Astrocyte (in vitro differentiated cells and primary cell): ENCODE results near the gene TPP1. TPM values are rescaled to one million over a fixed set of nuclear protein-coding genes. Genes with fewer than 3 reads are reported as not detected.
A peak's percentile ranks its signal among the peaks of the same experiment; 100 is the strongest.

Source experiments
- DNase-seq: peaks from one replicate; pipeline ENCODE4 v3.0.0-alpha.2; 2010; ENCODE audit warnings: low read depth
- FAIRE-seq: peaks from 2 replicates; lab custom pipeline; 2011; peaks lifted over from hg19 to GRCh38; lab: Jason Lieb, UNC
- H2AFZ ChIP-seq: 2 replicates; pipeline ENCODE4 v1.6.0; 2012; ENCODE audit warnings: low read depth, low read length, inconsistent platforms
- H3K27ac ChIP-seq: 2 replicates; pipeline ENCODE4 v1.5.1; 2011; ENCODE audit warnings: low read depth, low read length, inconsistent platforms
- H3K27me3 ChIP-seq: 2 replicates; pipeline ENCODE4 v1.6.0; 2011; ENCODE audit warnings: low read length, inconsistent platforms; ENCODE audit not compliant: insufficient read depth
- H3K36me3 ChIP-seq: 2 replicates; pipeline ENCODE4 v1.5.1; 2011; ENCODE audit warnings: low read length, inconsistent platforms; ENCODE audit not compliant: insufficient read depth
- H3K4me1 ChIP-seq: 2 replicates; pipeline ENCODE4 v1.5.1; 2011; ENCODE audit warnings: low read length, inconsistent platforms; ENCODE audit not compliant: insufficient read depth
- H3K4me2 ChIP-seq: 2 replicates; pipeline ENCODE4 v1.6.0; 2012; ENCODE audit warnings: low read length, inconsistent platforms
- H3K4me3 ChIP-seq: 2 replicates; pipeline ENCODE4 v1.5.1; 2011; ENCODE audit warnings: low read depth, mild to moderate bottlenecking, low read length, inconsistent platforms; ENCODE audit not compliant: insufficient read depth
- H3K79me2 ChIP-seq: 2 replicates; pipeline ENCODE4 v1.6.0; 2012; ENCODE audit warnings: mild to moderate bottlenecking, low read length, inconsistent platforms; ENCODE audit not compliant: insufficient read depth
- H3K9ac ChIP-seq: 2 replicates; pipeline ENCODE4 v1.6.0; 2012; ENCODE audit warnings: mild to moderate bottlenecking, low read length, inconsistent platforms
- H3K9me3 ChIP-seq: 2 replicates; pipeline ENCODE4 v1.5.1; 2012; ENCODE audit warnings: low read depth, mild to moderate bottlenecking, low read length, inconsistent platforms; ENCODE audit not compliant: insufficient read depth
- H4K20me1 ChIP-seq: 2 replicates; pipeline ENCODE4 v1.6.0; 2012; ENCODE audit warnings: low read length, inconsistent platforms; ENCODE audit not compliant: insufficient read depth
- H3K27ac Mint-ChIP-seq: one replicate; pipeline ENCODE4 v1.8.0; 2021; ENCODE audit warnings: mild to moderate bottlenecking, mixed read lengths; ENCODE audit not compliant: unreplicated experiment
- H3K27me3 Mint-ChIP-seq: one replicate; pipeline ENCODE4 v1.8.0; 2021; ENCODE audit warnings: low read depth, mixed read lengths; ENCODE audit not compliant: unreplicated experiment
- H3K36me3 Mint-ChIP-seq: one replicate; pipeline ENCODE4 v1.8.0; 2021; ENCODE audit warnings: low read depth, mixed read lengths; ENCODE audit not compliant: unreplicated experiment
- H3K4me1 Mint-ChIP-seq: one replicate; pipeline ENCODE4 v1.8.0; 2021; ENCODE audit warnings: low read depth, mixed read lengths; ENCODE audit not compliant: unreplicated experiment
- H3K4me3 Mint-ChIP-seq: one replicate; pipeline ENCODE4 v1.8.0; 2021; ENCODE audit warnings: mild to moderate bottlenecking, moderate library complexity, mixed read lengths; ENCODE audit not compliant: unreplicated experiment
- H3K9me3 Mint-ChIP-seq: one replicate; pipeline ENCODE4 v1.8.0; 2021; ENCODE audit warnings: mild to moderate bottlenecking, mixed read lengths; ENCODE audit not compliant: unreplicated experiment
- CTCF ChIP-seq: IDR thresholded peaks from 2 replicates; pipeline ENCODE4 v1.5.1; 2011; ENCODE audit warnings: low read depth, mild to moderate bottlenecking, inconsistent platforms, low read length, moderate library complexity; ENCODE audit not compliant: insufficient read depth
- EZH2 ChIP-seq: IDR thresholded peaks from 2 replicates; pipeline ENCODE4 v1.6.1; 2012; ENCODE audit warnings: mild to moderate bottlenecking, low read length, inconsistent platforms; ENCODE audit not compliant: insufficient read depth
- total RNA-seq: library from RNA; stranded (reverse); gene quantifications from 2 replicates; pipeline ENCODE4 v1.2.1, GENCODE V29; 2021

TPP1 gene
- total RNA-seq, 1 donor from 2014 or later = 43.4 TPM

GRCh38 chr11:6612213-6613041, 6.8 kb downstream of the TPP1 start, which contains the start of gene TAF10:
Gene TAF10 (minus strand): TSS chr11:6612216. CDS start chr11:6612189, 27 bp downstream.
- Histone ChIP-seq H3K9me3 (no peaks in the 10 kb centered on the region), H3K27ac (peak within 1 kb of the TSS; percentile 84), H3K36me3 (peaks cover 35% of the 10 kb centered on the region), H3K9ac (peak within 1 kb of the TSS; percentile 84), H2AFZ (peak within 1 kb of the TSS; percentile 69), H3K4me3 (peak within 1 kb of the TSS; percentile 70), H3K4me2 (peak within 1 kb of the TSS; percentile 89), H3K4me1 (peaks cover 52% of the 10 kb centered on the region), H3K79me2 (peaks cover 51% of the 10 kb centered on the region), H3K27me3 (no peaks in the 10 kb centered on the region), H4K20me1 (peaks cover 13% of the 10 kb centered on the region)
- Mint-ChIP-seq H3K27ac (peak within 1 kb of the TSS; percentile 88), H3K4me1 (peaks cover 37% of the 10 kb centered on the region), H3K9me3 (no peaks in the 10 kb centered on the region), H3K4me3 (peak within 1 kb of the TSS; percentile 90), H3K27me3 (no peaks in the 10 kb centered on the region), H3K36me3 (peaks cover 33% of the 10 kb centered on the region)
- FAIRE-seq = peak; percentile 29
- peak; percentile 90 for DNase-seq
- TF ChIP-seq EZH2 (no peak), CTCF (peak; percentile 47)

- Mint-ChIP-seq H3K27me3 (no peaks in the 10 kb centered on the region), H3K36me3 (peaks cover 33% of the 10 kb centered on the region), H3K4me1 (peaks cover 39% of the 10 kb centered on the region), H3K27ac (no peak overlapping the region), H3K9me3 (no peaks in the 10 kb centered on the region), H3K4me3 (peak overlapping the region; percentile 90)
- H3K36me3 ChIP-seq = peaks cover 38% of the 10 kb centered on the region
- TF ChIP-seq CTCF (no peak), EZH2 (no peak)
- H3K27ac ChIP-seq = peak overlapping the region; percentile 84
- DNase-seq (no peak), FAIRE-seq (no peak)
- H2AFZ ChIP-seq = no peak overlapping the region
- no peaks in the 10 kb centered on the region for H3K27me3 ChIP-seq
- H3K4me3 ChIP-seq = peak overlapping the region; percentile 70
- H3K9ac ChIP-seq = peak overlapping the region; percentile 84
- H3K4me2 ChIP-seq = peak overlapping the region; percentile 89
- H4K20me1 ChIP-seq = peaks cover 13% of the 10 kb centered on the region
- H3K4me1 ChIP-seq = peaks cover 52% of the 10 kb centered on the region
- no peaks in the 10 kb centered on the region for H3K9me3 ChIP-seq
- H3K79me2 ChIP-seq = peaks cover 51% of the 10 kb centered on the region
Observed at GRCh38 chr11:6611963-6612212, 7.3 kb downstream of the TPP1 start.
